Measurements from ENCODE around the gene EPHB1.

Gene EPHB1

DNA sequence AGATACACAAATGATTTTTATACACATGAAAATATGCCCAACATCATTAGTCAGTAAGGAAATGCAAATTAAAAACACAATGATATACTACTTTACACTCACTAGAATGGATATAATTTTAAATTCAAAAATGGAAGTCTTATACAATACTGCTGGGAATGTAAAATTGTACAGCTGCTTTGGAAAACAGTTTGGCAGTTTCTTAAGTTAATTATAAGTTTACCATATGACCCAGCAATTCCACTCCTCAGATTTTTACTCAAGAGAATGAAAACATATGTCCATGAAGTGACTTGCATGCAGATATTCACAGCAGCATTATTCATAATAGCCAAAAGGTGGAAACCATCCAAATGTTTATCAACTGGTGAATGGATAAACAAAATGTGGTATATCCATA, 281.3 kb downstream of the EPHB1 start:
- H3K4me3 ChIP-seq (ENCODE audit: low read depth, low read length) = no peak overlapping the region

DNA sequence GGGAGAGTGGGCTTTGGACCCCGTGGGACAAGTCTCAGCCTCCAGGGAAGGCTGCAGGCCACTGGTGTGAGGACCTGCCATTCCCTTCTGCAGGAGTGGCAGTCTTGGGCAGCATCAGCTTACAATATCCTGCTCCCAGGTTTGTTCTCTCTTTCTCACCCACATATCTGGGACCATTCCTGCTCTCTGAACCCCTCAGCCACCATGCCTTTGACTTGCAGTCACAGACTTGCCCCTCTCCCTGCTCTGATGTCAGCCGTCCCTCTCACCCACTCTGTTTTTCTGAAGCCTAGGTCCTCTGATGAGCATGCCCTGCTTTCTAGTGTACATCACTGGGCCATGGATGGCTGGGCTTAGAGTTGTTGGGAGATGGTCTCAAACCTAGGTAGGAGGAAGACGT, 282.1 kb downstream of the EPHB1 start:
- H3K4me3 ChIP-seq (ENCODE audit: low read depth, low read length) = no peak overlapping the region

DNA sequence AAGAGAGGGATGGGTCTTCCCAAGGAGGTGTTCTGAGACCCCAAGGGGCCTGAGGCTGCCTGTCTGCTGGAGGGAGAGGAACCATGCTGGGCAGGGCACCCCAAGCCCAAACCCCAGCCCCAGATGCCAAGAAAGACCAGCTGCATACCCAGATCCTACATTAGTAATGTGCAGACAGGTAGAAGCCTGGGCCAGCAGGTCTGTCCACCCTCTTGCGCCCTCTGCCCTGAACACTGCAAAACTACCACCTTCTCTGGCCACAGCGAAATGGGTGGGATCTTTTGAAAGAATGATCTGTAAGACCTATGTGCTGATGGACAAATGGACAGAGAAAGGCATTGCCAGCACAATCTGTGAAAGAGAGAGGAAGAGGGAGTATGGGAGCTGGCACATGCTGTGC, 283.2 kb downstream of the EPHB1 start:
- H3K4me3 ChIP-seq (ENCODE audit: low read depth, low read length) = no peak overlapping the region

DNA sequence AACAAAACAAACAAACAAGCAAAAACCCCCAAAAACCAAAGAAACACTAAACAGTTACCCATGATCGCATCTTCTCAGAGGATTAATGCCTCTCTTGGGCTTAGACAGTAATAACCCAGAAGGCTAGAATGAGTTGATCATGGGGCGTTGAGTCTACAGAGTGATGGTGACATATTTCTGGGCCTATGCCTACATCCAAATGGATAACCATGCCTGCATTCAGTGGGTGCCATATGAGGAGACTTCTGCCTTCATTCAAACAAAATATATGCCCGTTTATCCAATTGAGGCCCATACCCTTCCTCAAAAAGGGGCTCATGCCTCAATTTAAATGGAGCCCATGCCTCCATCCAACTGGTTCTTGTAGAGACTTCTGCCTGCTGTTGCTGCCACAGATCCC, 284.0 kb downstream of the EPHB1 start:
- no peak overlapping the region for H3K4me3 ChIP-seq (ENCODE audit: low read depth, low read length)

DNA sequence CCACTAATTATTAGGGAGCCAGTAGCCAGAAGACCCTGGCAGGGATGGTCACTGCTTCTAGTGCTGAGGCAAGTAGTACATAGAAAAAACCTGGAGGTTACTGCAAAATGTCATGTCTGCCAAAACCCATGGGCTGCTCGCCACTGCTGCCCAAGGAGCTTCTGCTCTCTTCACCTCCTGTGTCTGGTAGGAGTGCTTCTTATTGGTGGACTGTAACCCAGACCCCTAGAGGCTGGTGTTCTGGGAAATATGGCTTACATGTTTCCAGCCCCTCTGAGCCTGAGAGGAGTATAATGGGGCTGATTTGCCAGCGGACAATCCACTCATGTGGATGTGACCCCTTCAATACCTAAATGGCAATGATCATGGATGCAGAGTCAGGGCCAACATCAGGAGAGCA, 286.4 kb downstream of the EPHB1 start:
- H3K4me3 ChIP-seq (ENCODE audit: low read depth, low read length) = no peak overlapping the region

DNA sequence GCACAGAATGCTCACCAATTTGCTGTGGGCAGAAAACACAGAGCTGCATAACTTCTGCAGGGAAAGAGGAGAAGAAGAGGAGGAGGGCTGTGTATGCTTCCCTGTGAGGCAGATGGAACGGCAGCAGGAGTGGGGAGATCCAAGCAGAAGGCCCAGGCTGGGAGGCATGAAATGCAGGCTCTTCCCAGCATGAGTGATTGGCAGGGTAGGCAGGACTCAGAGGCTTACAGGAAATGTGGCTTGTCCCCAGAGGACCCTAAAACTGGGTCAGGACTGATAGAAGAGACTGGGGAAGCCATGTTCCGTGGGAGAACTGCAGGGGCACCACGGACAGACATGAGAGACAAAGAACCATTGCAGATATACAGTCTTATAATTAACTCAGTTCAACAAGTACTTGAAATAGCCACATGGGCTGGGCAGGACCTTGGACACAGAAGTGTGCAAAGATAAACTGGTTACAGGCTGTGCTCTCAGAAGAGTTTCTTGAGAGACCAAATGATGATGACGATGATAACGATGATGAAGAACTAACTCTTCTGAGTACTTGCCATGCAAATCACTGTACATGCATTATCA, 286.9 kb downstream of the EPHB1 start:
- no peak overlapping the region for H3K4me3 ChIP-seq (ENCODE audit: low read depth, low read length)

DNA sequence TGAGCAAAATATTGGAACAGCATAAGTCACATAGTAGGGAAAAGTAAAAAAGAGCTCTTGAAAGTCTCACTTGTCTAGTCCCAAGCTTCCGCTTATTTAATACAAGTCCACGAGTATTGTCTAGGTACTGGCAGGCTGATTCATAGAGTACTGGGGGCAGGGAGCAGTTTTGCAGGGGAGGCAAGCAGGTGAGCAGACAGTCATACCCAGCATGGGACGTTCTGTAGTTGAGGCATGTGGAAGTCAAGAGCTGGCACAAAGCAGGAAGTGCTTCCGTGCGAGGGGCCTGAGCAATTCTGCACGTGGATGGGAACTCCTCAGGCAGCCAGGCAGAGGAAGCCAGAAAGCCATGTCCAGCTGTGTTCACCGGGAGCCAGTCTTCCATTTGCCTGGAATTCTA, 287.6 kb downstream of the EPHB1 start:
- H3K4me3 ChIP-seq (ENCODE audit: low read depth, low read length) = no peak overlapping the region

DNA sequence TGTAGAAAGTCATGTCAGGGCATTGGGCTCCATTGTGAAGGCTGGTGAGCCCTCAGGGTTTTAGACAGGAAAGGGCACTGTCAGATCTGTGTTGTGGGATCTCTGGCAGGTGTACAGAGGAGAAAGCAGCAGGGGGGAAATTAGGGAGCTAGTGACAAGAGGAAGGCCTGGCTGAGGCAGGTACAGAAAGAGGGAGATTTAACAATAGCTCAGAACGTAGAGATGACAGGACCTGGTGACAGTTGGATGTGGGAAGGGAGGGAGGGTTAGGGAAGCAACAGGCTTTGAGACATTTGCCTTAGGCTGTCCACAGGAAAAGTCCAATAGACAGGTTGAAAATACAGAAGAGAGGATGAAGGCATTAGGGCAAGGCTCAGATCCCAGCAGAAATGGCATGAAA, 288.1 kb downstream of the EPHB1 start:
- H3K4me3 ChIP-seq (ENCODE audit: low read depth, low read length) = no peak overlapping the region

DNA sequence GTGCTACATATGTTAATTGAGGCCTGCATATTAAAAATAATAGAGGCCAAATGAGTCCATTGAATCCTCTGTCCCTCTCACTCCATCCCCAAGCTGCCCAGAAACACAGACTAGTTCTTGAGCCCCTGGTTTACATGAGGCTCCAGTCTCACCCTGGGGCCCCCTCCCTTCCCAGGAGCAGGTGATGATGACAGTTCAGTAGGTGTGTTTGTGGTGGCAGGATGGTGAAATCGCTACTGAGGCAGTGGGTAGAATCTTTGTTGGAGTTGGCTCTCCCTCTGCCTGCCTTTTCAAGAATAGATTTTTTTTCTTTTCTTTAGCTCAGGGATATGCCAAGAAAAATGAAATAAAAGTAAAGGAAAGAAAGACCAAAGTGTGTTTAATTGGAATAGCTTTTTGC, 288.7 kb downstream of the EPHB1 start:
- no peak overlapping the region for H3K4me3 ChIP-seq (ENCODE audit: low read depth, low read length)

DNA sequence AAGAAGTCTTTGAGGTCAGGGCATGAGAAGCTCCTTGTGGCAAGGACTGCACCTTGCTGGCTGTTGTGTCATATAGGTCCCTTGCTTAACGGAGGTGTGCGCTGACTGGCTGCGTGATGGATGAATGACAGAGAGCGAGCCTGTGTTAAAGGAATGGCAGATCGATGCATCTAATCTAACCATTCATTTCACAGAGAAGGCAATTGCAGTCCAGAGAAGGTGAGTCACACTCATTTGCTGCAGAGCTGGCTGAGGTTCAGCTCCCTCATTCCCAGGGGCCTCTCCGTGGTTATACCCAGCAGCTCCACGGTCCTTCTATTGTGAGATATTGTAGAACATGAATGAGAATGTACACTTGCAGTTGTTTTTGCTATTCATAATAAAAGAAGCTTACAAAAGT, 289.3 kb downstream of the EPHB1 start:
- no peak overlapping the region for H3K4me3 ChIP-seq (ENCODE audit: low read depth, low read length)

DNA sequence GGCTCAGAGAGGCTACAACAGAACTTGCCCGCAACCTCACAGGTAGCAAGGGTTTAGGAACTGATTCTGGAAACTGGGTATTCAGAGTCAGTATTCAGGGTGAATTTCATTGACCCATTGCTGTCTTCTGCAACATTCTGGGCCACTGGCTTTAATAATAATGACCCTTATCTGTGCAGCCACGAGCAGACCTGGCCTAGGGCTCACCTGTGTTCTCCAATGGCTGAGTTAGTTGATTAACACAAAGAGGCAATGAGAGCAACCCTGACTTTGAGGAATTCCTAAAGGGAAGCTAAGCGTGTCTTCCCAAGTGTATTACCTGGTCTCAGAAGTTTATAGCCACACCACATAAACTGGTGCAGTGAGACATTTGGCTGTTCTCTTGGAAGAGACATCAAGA, 289.9 kb downstream of the EPHB1 start:
- no peak overlapping the region for H3K4me3 ChIP-seq (ENCODE audit: low read depth, low read length)

DNA sequence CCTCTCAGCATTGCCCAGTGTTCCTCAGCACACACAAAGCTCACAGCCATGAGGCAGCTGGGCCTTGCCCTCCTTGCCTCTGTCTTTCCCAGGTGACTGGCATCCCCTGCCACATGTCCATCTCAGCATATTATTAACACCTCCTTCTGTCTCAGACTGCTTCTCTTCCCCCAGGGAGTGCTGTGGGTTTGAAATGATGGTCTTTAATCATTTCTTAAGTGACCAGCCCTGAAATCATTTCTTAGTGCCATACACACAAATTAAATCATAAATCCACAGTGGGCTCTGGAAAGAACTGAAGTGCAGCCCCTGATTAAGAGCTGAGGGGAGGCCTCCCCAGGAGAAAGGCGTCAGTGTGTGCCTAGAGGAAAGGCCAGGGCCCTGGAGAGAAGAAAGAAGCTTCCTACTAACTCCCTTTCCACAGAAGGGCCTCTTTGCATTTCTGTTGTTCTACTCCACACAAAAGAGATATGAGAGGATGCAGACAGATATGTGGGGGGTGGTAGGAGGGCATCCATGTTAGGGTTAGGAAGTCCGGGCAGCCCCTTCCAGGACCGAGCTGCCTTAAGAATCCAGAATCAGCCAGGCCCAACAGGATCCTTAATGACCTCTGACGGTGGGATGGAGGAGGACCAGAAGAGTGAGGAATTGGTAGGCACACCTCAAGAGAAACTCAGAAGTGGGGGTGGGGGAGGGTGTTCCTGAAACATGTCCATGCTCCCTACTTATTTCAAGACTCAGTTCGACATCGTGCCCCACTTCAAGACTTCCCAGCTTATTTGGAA, 290.8 kb downstream of the EPHB1 start:
- no peak overlapping the region for H3K4me3 ChIP-seq (ENCODE audit: low read depth, low read length)

DNA sequence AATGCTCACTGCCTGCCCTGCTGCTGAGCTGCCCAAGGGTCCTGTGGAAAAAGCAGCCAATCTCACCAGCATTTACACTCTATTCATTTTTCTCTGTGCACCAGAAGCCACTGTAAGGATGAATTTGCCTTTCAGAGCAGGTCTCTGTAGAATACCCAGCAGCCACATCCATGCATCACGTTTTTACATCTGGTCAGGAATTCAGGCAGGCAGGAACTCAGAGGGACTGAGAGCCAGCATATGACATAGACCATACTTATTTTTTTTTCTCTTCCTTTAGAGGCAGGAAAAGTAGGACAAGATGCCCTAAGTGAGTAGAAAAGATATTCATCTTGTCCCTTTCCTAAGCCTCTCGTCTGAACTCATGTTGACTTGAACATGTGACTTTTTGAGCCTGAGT, 292.7 kb downstream of the EPHB1 start:
- no peak overlapping the region for H3K4me3 ChIP-seq (ENCODE audit: low read depth, low read length)

DNA sequence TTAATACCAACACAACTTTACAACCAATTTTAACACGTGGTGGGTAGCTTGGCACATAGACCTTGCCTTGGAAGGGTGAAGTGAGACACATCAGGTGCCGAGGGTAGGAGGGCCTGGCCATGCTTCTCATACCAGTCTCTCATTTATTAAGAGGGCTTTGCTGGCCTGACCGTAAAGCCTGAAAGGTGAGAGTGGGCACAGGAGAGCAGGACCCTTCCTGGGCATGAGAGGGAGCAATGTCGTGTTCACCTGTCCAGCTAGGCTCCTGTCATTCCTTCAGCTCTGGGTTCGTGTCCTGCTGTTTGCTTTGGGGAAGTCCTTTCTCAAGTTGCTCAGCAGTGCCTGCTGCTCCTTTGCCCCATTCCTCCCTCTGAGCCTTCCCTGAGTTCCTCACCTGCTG, 294.4 kb downstream of the EPHB1 start:
- no peak overlapping the region for H3K4me3 ChIP-seq (ENCODE audit: low read depth, low read length)

DNA sequence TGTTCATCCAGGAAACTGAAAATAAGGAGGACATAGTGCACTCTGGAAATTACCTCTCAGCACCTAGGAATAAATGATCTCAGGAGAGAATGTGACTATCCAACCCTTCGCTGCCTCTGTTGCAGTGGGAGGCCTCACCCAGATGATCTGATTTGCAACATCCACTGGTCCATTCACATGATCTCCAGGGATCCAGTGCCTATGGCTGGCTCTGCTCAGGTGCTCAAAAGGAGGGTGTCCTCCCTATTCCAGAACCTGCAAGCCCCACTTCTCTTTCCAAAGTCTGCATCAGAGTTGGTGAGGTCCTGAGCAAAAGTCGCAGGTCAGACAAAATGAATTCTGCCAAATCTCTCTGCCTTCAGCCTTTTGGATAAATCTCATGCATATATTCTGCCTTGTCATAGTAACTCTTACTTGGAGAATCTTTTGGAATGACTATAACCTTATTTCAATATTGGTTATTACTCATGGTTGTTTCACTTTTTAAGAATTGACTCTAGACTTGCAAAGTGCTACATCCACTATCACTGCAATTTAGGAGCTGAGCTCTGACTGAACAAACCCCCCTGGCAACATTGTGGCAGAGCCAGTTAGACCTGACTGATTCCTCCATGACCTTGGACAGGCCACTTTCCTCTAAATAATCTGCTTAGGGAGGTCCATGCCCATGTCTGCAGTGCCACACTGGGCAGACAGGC, 295.1 kb downstream of the EPHB1 start:
- no peak overlapping the region for H3K4me3 ChIP-seq (ENCODE audit: low read depth, low read length)

DNA sequence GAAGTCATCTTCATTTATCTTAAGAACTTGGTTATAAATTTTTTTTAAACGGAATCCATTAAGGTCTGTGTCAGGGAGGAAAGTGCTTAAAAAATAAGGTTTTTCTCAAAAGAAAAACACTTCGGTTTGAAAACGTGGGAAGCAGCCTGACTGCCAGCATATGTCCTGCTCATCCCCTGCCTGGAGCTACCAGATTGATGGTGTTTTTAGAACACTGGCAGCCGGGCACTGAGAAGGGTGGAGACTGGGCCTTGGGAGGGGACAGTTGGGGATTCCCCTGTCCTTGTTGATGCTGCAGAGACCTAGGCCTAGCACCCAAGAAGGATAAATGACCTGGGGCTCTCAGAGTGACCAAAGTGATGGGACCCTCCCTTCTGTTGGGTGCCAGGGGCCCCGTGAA, 296.9 kb downstream of the EPHB1 start:
- no peak overlapping the region for H3K4me3 ChIP-seq (ENCODE audit: low read depth, low read length)

DNA sequence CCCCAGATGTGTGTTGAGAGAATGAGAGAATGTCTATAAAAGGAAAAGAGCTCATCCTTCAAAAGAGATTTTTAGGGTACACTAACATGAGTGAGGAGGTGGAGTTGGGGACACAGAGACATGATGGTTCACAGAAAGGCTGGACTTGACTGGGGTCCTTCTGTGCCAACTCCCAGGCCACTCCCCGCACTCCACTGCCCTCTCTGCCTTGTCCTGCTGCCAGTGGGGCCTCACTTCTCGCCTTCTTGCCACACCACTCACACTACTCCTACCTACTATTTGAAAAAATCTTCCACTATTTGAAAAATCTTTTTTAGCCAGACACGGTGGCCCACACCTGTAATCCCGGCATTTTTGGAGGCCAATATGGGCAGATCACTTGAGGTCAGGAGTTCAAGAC, 298.1 kb downstream of the EPHB1 start:
- H3K4me3 ChIP-seq (ENCODE audit: low read depth, low read length) = no peak overlapping the region

DNA sequence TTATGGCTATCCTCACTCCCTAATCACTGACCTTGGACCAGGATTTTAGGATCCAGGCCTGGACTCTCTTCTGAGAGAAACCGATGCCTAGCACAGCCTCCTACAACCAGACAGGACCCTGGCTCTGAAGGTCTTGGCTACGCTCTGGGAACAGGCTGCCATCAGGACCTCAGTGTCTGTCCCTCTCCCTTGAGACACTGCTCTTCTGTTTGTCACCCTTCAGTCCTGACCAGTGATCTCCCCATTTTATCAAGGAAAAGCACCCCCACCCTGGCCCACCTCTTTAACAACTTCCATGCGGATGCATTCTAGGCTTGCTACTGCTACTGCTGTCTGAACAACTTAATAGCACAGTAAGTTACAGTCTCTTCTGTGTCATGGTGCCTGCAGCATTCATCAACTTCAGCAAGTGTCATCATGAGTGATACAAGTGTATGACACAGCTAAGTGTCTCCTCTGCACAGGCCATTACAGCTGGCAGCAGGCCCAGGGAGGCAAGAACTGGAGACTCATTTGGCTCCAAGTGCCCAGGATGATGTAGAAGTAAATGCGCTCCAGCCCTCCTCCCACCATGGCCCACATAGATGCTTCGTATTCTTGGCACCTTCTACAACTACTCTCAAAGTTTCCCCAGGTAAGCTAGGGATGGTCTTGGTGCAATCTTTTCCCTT, 302.4 kb downstream of the EPHB1 start:
- no peak overlapping the region for H3K4me3 ChIP-seq (ENCODE audit: low read depth, low read length)

DNA sequence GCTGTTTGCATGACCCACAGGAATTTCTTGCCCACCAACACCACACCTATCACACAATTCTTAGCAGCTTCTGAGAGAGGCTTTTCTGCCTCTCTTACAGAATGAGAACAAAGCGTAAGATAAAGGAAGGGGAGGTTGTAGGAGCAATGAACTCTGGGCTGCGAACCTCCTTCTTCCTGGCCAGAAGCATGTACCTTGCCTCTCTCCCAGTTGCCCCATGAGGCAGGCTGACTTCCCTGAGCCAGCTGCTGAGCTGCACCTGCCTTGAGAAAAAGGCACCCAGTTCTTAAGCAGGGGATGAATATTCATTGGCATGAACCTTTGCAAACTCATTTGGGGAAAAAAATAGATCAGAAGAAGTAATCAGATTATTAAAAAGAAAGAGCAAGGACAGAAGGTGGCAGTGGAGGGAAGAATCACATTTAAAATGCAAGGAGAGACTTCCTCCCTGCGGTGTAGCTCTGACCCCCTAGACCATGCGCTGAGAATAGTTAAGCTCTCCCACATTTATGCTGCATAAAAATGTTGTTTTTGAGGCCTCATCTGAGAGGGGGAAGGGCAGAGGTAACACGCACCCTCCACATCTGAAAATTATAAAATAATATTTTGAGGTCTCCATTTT, 304.8 kb downstream of the EPHB1 start:
- no peak overlapping the region for H3K4me3 ChIP-seq (ENCODE audit: low read depth, low read length)

DNA sequence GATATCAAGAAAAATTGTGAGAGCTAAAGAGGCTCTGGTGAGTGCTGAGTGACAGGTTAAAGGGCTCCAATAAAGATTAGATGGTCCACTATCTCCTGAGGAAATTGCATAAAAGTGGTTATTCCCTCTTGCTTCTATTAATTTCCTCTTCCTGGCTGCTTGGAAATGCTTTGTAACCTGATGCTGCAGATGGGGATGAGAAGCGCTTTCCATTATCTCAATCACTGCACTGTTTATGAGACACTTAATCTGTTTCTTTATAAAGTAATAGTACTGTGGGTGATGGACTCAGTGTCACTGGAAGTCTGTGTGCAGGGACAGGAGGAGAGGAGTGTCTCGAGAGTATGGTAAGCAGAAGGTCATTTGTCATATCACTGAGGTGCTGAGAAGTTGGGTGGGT, 305.3 kb downstream of the EPHB1 start:
- H3K4me3 ChIP-seq (ENCODE audit: low read depth, low read length) = no peak overlapping the region

DNA sequence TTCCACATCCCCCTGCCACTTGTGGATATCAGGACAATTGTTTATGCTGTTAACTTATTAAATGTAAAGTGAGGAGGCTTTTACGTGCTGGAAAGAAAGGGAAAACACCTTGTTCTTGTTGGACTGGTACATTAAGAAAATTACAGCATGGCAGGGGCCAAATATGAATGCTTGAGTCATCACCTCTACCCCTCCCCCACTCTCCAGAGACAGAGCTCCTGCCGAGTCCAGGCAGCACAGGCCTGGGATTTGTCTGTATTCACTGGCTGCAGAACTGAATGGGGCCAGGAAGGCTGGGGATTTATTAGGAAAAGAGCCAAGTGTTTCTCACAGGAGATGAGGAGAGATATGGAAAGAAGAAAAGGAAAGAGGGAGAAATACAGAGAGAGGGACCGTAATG, 308.9 kb downstream of the EPHB1 start:
- no peak overlapping the region for H3K4me3 ChIP-seq (ENCODE audit: low read depth, low read length)
